T-helper 22 cell (primary cell): ENCODE results near the gene EMB.
"Not testable (repeated sequence)": the region's sequence is repeated elsewhere in the genome, so short reads cannot be mapped to it uniquely, and the experiment has no call there.

ENCODE experiments used
- DNase-seq: peaks from one replicate; pipeline ENCODE4 v3.0.0-alpha.2; 2020; ENCODE audit warnings: low read depth

EMB gene

GRCh38 chr5:50421184-50421950 lies 19.7 kb downstream of the EMB start:
- not testable (repeated sequence) for DNase-seq

GRCh38 chr5:50420343-50420935 lies 20.6 kb downstream of the EMB start:
- no peak for DNase-seq

GRCh38 chr5:50419656-50420055 lies 21.4 kb downstream of the EMB start:
- not testable (repeated sequence) for DNase-seq

DNA sequence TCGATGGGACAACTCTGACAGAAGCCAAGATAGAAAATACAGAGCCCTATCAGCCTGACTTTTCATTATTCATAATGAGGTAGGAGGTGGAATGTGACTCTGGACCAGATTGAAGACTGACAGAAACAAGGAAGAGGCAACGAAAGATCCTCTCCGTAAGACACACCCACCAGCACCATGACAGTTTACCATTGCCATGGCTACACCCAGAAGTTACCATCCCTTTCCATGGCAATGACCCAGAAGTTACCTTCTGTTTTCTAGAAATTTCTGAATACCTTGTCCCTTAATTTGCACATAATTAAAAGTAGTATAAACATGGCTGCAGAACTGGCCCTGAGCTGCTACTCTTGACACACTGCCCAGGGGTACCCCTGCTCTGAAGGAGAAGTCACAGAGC lies 24.5 kb downstream of the EMB start:
- DNase-seq: not testable (repeated sequence)

DNA sequence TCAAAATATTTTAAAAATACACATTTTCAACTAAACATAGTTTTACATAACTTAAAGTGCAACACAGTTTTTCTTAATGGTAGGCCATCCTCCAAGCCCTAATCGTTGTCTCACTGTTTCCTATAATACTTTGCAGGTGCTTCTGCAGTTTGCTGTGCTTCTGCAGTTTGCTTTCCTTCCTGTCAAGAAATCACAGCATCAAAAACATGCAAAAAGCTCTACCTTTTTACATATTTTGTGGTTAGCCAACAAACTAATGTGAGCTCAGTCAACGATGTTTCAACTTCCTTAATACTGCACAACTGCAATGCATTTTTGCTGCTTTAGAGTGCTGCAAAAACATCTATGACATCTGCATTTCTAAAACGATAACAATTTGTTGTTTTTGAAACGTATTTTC lies 25.2 kb downstream of the EMB start:
- peak; percentile 13 for DNase-seq

DNA sequence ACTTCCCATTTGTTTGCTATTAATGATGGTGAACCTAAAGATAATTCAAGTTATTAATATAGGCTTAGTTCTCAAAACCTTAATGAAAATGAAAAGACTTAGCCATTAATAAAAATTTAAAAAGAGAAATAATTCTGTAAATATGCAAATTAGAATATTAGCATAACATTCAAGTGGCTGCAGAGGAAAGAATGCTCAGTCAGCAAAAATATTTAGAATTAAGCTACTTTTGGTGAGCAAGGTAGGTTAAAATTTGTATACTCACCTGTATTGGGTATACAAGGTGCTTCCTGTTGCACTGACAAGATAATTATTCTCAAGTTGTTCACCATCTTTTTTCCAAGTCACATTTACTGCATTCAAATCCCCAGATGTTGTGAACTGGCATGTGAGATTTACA lies 30.2 kb downstream of the EMB start:
- not testable (repeated sequence) for DNase-seq

DNA sequence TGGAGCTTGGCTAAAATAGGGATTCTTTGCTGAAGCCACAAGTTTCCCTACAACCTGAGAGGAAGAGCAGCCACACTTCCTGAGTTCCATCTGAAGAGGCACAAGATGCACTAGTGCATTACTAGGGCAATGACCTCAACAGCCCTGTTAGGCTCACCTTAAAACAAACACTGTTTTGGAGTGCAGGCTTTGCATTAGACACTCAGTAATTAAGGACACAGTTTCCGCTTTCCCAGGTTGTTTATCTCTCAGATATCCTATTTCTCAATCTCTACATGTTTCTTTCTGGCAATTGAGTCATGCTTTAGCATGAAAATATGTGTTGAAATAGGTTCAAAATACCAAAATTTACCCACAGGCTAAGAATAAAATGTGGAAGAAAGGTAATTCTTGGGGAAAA lies 34.2 kb downstream of the EMB start:
- DNase-seq: no peak

DNA sequence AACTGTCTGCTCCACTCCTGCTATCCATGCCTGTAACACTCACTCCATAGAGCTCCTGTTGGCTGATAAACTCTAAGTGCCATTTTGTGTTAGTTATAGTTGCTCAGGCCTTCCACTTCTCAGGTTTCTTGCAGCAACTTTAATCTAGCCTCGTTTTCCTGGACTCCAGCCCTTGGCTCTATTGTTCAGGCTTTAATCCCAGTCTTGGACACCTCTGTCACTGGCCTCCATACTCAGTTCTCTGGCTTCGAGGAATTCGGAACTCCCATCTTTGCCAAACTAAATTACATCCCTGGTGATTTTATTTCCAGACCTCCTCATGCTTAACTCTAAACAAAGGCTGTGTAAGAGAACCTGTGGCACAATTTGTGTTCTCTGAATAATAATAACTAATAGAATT lies 39.8 kb downstream of the EMB start:
- DNase-seq: no peak

- not testable (repeated sequence) for DNase-seq
Observed at GRCh38 chr5:50393925-50394609, 47.0 kb downstream of the EMB start.

- DNase-seq: not testable (repeated sequence)
Observed at GRCh38 chr5:50392289-50392688, 48.8 kb downstream of the EMB start.

GRCh38 chr5:50384381-50384780 lies 56.7 kb downstream of the EMB start:
- not testable (repeated sequence) for DNase-seq

- DNase-seq: not testable (repeated sequence)
Observed at GRCh38 chr5:50376696-50377095, 64.4 kb downstream of the EMB start.

DNA sequence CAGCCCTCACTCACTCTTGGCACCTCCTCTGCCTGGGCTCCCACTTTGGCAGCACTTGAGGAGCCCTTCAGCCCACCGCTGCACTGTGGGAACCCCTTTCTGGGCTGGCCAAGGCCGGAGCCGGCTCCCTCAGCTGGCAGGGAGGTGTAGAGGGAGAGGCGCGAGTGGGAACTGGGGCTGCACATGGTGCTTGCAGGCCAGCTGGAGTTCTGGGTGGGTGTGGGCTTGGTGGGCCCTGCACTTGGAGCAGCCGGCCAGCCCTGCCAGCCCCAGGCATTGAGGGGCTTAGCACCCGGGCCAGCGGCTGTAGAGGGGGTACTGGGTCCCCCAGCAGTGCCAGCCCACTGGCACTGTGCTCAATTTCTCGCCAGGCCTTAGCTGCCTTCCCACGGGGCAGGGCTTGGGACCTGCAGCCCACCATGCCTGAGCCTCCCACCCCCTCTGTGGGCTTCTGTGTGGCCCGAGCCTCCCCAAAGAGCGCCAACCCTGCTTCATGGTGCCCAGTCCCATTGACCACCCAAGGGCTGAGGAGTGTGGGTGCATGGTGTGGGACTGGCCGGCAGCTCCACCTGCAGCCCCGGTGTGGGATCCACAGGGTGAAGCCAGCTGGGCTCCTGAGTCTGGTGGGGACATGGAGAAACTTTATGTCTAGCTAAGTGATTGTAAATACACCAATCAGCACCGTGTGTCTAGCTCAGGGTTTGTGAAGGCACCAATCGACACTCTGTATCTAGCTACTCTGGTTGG lies 71.6 kb downstream of the EMB start:
- DNase-seq: not testable (repeated sequence)

DNA sequence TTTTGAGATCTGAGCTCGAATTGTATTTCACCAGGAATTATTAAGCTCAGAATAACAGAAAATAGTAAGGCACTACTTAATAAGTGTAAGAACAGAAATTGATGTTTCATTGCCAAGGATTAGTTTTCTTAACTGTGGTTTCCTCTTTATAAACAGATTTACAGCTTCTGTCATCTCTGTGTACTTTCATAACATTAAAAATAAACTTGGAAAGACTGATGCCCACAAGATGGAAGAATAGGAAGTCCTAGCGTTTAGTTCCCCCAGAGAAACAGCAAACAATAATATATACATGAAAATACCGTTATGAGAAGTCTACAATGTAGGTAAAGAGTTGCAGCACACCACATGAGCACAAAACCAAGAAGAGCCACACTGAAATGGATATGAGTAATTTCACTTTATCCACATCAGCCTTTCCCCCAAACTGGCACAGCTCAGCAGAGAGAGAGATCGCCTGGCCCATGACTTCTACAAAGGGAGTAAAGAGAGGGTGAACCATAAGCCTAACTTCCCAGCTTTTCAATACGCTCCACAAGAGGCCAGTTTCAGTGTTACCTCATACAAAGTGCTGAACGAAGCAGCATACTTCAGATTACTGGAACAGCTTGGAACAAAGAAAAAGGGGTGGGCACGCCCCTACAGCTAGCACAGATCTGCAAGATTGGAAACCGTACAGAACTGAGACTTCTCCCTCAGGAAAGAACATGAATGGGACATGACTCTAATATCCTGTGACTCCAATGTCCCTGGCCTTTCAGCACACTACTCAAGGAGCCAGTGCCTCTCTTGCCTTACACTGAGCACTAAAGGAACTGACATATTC lies 75.4 kb downstream of the EMB start:
- no peak for DNase-seq

DNA sequence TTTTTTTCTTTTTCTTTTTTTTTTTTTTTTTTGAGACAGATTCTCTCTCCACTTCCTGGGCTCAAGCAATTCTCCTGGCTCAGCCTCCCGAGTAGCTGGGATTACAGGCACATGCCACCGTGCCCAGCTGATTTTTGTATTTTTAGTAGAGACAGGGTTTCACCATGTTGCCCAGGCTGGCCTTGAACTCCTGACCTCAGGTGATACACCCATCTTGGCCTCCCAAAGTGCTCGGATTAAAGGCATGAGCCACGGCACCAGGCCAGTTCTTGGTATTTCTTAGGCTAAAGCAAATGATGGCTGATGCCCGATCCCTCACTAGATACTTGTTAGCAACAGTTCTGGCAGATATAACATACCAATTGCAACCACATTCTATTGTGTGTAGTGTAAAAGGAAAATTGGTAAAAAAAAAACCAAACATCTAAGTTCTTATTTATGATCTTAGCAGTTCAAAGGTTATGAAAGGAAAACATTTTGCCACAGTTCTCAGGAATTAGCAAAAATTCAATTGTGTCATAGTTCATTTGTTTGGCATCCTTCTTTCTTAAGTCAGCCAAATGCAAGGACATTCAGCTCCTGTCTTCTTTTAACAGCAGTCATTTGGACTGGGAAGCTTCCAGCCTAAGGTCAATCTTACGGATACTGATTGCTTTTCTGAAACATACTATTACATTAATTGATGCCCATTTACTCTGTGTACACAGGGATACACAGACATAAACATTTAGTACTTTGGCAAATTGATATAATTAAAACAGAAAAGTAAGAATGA lies 76.4 kb downstream of the EMB start:
- DNase-seq: not testable (repeated sequence)

- DNase-seq: no peak
Observed at GRCh38 chr5:50359187-50359586, 81.9 kb downstream of the EMB start.

- no peak for DNase-seq
Observed at GRCh38 chr5:50352382-50352781, 88.7 kb downstream of the EMB start.
